H1 (cell line): Measurements from ENCODE around the gene NLRP1. TPM values are rescaled to one million over a fixed set of nuclear protein-coding genes. Genes with fewer than 3 reads are reported as not detected.

Source experiments
- CTCF ChIA-PET: fragments of 300-600 bp; sonication (Branson Sonifier 250); formaldehyde crosslinking; loops from one replicate; lab custom pipeline; 2021; ENCODE audit not compliant: partially characterized antibody; lab: Charles Lee
- POLR2A ChIA-PET: fragments of 300-600 bp; sonication (Branson Sonifier 250); formaldehyde crosslinking; loops from one replicate; lab custom pipeline; 2021; ENCODE audit warnings: inconsistent platforms; ENCODE audit not compliant: partially characterized antibody; lab: Charles Lee
- DNase-seq, 2 experiments: peaks; one replicate each; pipeline versions ENCODE4 v3.0.0 to v3.0.0-alpha.2; 2010 to 2022; ENCODE audit warnings: low spot score in 2 of 2, low read depth in 1 of 2, mixed read lengths in 1 of 2
- FAIRE-seq: peaks from 2 replicates; lab custom pipeline; 2011; peaks lifted over from hg19 to GRCh38; lab: Jason Lieb, UNC
- H2AFZ ChIP-seq: 2 replicates; pipeline ENCODE4 v1.8.1; 2012; ENCODE audit warnings: low read length, inconsistent platforms
- H2AK5ac ChIP-seq: 2 replicates; pipeline ENCODE4 v1.6.1; 2013; ENCODE audit warnings: low read depth, low read length
- H2BK120ac ChIP-seq: replicated peaks from 2 replicates; pipeline ENCODE3; 2013; ENCODE audit warnings: low read depth, low read length, inconsistent platforms
- H2BK12ac ChIP-seq: 2 replicates; pipeline ENCODE4 v1.6.1; 2013; ENCODE audit warnings: low read depth, low read length
- H2BK15ac ChIP-seq: 2 replicates; pipeline ENCODE4 v1.6.1; 2013; ENCODE audit warnings: low read length
- H2BK20ac ChIP-seq: 2 replicates; pipeline ENCODE4 v1.6.1; 2013; ENCODE audit warnings: low read length
- H2BK5ac ChIP-seq: 2 replicates; pipeline ENCODE4 v1.6.1; 2013; ENCODE audit warnings: low read depth, low read length
- H3K14ac ChIP-seq: 2 replicates; pipeline ENCODE4 v1.6.1; 2013; ENCODE audit warnings: inconsistent platforms; ENCODE audit not compliant: insufficient read length
- H3K18ac ChIP-seq: 2 replicates; pipeline ENCODE4 v1.6.1; 2013; ENCODE audit warnings: low read length; ENCODE audit errors: extremely low read depth
- H3K23ac ChIP-seq: 2 replicates; pipeline ENCODE4 v1.6.1; 2013; ENCODE audit warnings: inconsistent platforms; ENCODE audit not compliant: insufficient read length
- H3K23me2 ChIP-seq: 2 replicates; pipeline ENCODE4 v1.6.1; 2013; ENCODE audit warnings: low read depth, low read length
- H3K27ac ChIP-seq: 2 replicates; pipeline ENCODE4 v1.6.1; 2011; ENCODE audit warnings: low read depth, low read length, inconsistent platforms
- H3K27me3 ChIP-seq, 4 experiments: replicated peaks in 1 of 4; 1 replicate in 1 of 4; 2 replicates in 3 of 4; pipeline versions ENCODE4 v1.6.1 to v1.8.1; 2011 to 2013; ENCODE audit warnings: low read length in 3 of 4, mild to moderate bottlenecking in 3 of 4, inconsistent platforms in 2 of 4, mixed read lengths in 2 of 4, moderate library complexity in 1 of 4; ENCODE audit not compliant: control insufficient read depth in 3 of 4, insufficient read depth in 3 of 4; ENCODE audit errors: extremely low read depth in 1 of 4
- H3K36me3 ChIP-seq, 4 experiments: 2 replicates each; pipeline versions ENCODE4 v1.6.1 to v1.8.1; 2011 to 2013; ENCODE audit warnings: mild to moderate bottlenecking in 4 of 4, low read length in 3 of 4, moderate library complexity in 2 of 4, control low read depth in 1 of 4, inconsistent platforms in 1 of 4; ENCODE audit not compliant: insufficient read depth in 4 of 4, control insufficient read depth in 2 of 4
- H3K4ac ChIP-seq: replicated peaks from 2 replicates; pipeline ENCODE3; 2013; ENCODE audit warnings: low read length, low read depth, mixed read lengths, inconsistent platforms; ENCODE audit not compliant: insufficient read length
- H3K4me1 ChIP-seq, 4 experiments: replicated peaks in 1 of 4; 1 replicate in 1 of 4; 2 replicates in 3 of 4; pipeline versions ENCODE4 v1.6.1 to v1.8.1; 2011 to 2013; ENCODE audit warnings: low read length in 3 of 4, inconsistent platforms in 2 of 4, mixed read lengths in 1 of 4; ENCODE audit not compliant: insufficient read depth in 4 of 4, control insufficient read depth in 3 of 4
- H3K4me2 ChIP-seq, 2 experiments: 2 replicates each; pipeline versions ENCODE4 v1.6.1 to v1.8.1; 2011 to 2013; ENCODE audit warnings: low read depth in 2 of 2, low read length in 2 of 2, control low read depth in 1 of 2, inconsistent platforms in 1 of 2, mild to moderate bottlenecking in 1 of 2; ENCODE audit not compliant: insufficient read depth in 1 of 2
- H3K4me3 ChIP-seq, 4 experiments: fragments of 200-600, 300-600 bp in 1 of 4; sonication (generic), shearing (Covaris generic), sonication (Bioruptor Twin) in 1 of 4; 2 replicates each; pipeline versions ENCODE4 v1.5.1 to v1.8.1; 2011 to 2016; ENCODE audit warnings: low read length in 4 of 4, low read depth in 3 of 4, control low read depth in 2 of 4, inconsistent platforms in 2 of 4, mild to moderate bottlenecking in 2 of 4, mixed read lengths in 1 of 4, moderate library complexity in 1 of 4; ENCODE audit not compliant: insufficient read depth in 2 of 4; ENCODE audit errors: extremely low read depth in 1 of 4
- H3K56ac ChIP-seq: replicated peaks from 2 replicates; pipeline ENCODE3; 2013; ENCODE audit warnings: low read depth, mild to moderate bottlenecking, mixed read lengths, low read length, inconsistent platforms; ENCODE audit not compliant: insufficient read length
- H3K79me1 ChIP-seq: 2 replicates; pipeline ENCODE4 v1.6.1; 2013; ENCODE audit warnings: low read depth, low read length, control low read depth
- H3K79me2 ChIP-seq, 2 experiments: 2 replicates each; pipeline versions ENCODE4 v1.6.1 to v1.8.1; 2012 to 2013; ENCODE audit warnings: low read length in 2 of 2, mild to moderate bottlenecking in 2 of 2, inconsistent platforms in 1 of 2; ENCODE audit not compliant: insufficient read depth in 2 of 2, control insufficient read depth in 1 of 2
- H3K9ac ChIP-seq, 4 experiments: replicated peaks in 1 of 4; 1 replicate in 1 of 4; 2 replicates in 3 of 4; pipeline versions ENCODE4 v1.6.1 to v1.8.1; 2011 to 2013; ENCODE audit warnings: low read depth in 3 of 4, low read length in 3 of 4, control low read depth in 2 of 4, mild to moderate bottlenecking in 2 of 4, moderate library complexity in 2 of 4, inconsistent platforms in 1 of 4; ENCODE audit errors: extremely low read depth in 1 of 4
- H3K9me3 ChIP-seq, 2 experiments: 2 replicates each; pipeline versions ENCODE4 v1.6.1 to v1.8.1; 2012 to 2013; ENCODE audit warnings: mild to moderate bottlenecking in 2 of 2, moderate library complexity in 2 of 2, control low read depth in 1 of 2, inconsistent platforms in 1 of 2, low read depth in 1 of 2, low read length in 1 of 2, mixed read lengths in 1 of 2; ENCODE audit not compliant: insufficient read depth in 2 of 2
- H4K20me1 ChIP-seq, 2 experiments: replicated peaks in 1 of 2; 2 replicates each; pipeline versions ENCODE3 to v1.8.1; 2011 to 2013; ENCODE audit warnings: inconsistent platforms in 2 of 2, low read length in 2 of 2, mild to moderate bottlenecking in 1 of 2; ENCODE audit not compliant: insufficient read depth in 2 of 2, control insufficient read depth in 1 of 2
- H4K5ac ChIP-seq: 2 replicates; pipeline ENCODE4 v1.6.1; 2013; ENCODE audit warnings: low read length, low read depth, mixed read lengths, inconsistent platforms; ENCODE audit not compliant: insufficient read length
- H4K8ac ChIP-seq: 2 replicates; pipeline ENCODE4 v1.8.0; 2013; ENCODE audit warnings: mild to moderate bottlenecking, moderate library complexity, low read length, inconsistent platforms; ENCODE audit not compliant: insufficient read depth; ENCODE audit errors: extremely low read depth
- H4K91ac ChIP-seq: replicated peaks from 2 replicates; pipeline ENCODE3; 2013; ENCODE audit warnings: low read length, mixed read lengths, inconsistent platforms; ENCODE audit not compliant: insufficient read length
- GTF2F1 ChIP-seq: IDR thresholded peaks from 2 replicates; pipeline ENCODE4 v1.6.1; 2012; ENCODE audit warnings: low read depth, low read length, improper control_type of control experiment, borderline replicate concordance
- KDM4A ChIP-seq: IDR thresholded peaks from one replicate; pipeline ENCODE4 v1.7.1; 2012; ENCODE audit warnings: low read depth, mild to moderate bottlenecking, moderate library complexity, low read length, inconsistent platforms; ENCODE audit not compliant: severe bottlenecking
- POLR2AphosphoS5 ChIP-seq: IDR thresholded peaks from 2 replicates; pipeline ENCODE4 v1.6.1; 2011; ENCODE audit warnings: low read depth, low read length
- RAD21 ChIP-seq, 2 experiments: IDR thresholded peaks in 1 of 2; conservative IDR thresholded peaks in 1 of 2; 2 replicates each; pipeline ENCODE4 v1.6.1; 2011; ENCODE audit warnings: low read depth in 2 of 2, low read length in 2 of 2, improper control_type of control experiment in 1 of 2, inconsistent platforms in 1 of 2, mild to moderate bottlenecking in 1 of 2, moderate library complexity in 1 of 2
- SAP30 ChIP-seq: fragments of 300-600 bp; sonication (generic); IDR thresholded peaks from 2 replicates; pipeline ENCODE4 v1.7.1; 2012; ENCODE audit warnings: low read length, moderate library complexity, mild to moderate bottlenecking, inconsistent platforms; ENCODE audit not compliant: insufficient read depth, insufficient replicate concordance
- SIX5 ChIP-seq: IDR thresholded peaks from 2 replicates; pipeline ENCODE4 v1.6.1; 2011; ENCODE audit warnings: mild to moderate bottlenecking, low read depth, low read length
- TAF7 ChIP-seq: optimal IDR thresholded peaks from 2 replicates; pipeline ENCODE3; 2011; ENCODE audit warnings: low read depth, mild to moderate bottlenecking, inconsistent platforms, low read length, moderate library complexity, borderline replicate concordance
- TBP ChIP-seq: IDR thresholded peaks from 2 replicates; pipeline ENCODE4 v1.6.1; 2011; ENCODE audit warnings: low read depth, low read length, improper control_type of control experiment
- YY1 ChIP-seq: IDR thresholded peaks from 2 replicates; pipeline ENCODE4 v1.6.1; 2011; ENCODE audit warnings: low read depth, mild to moderate bottlenecking, low read length
- WGBS, 2 experiments: shearing (Covaris generic) in 1 of 2; methylation state at CpG; one replicate each; pipeline versions ENCODE4 v1.1.6 to v1.1.7; 2013 to 2015; ENCODE audit warnings: low lambda C conversion rate in 2 of 2, mixed read lengths in 2 of 2, inconsistent platforms in 1 of 2, low coverage in 1 of 2, missing lambda C conversion rate in 1 of 2; ENCODE audit not compliant: insufficient replicate concordance in 2 of 2, insufficient coverage in 1 of 2, insufficient read length in 1 of 2; ENCODE audit errors: extremely low coverage in 1 of 2, missing lambda C conversion rate in 1 of 2; 5-methylcytosine and 5-hydroxymethylcytosine counted together
- polyA plus RNA-seq, 7 experiments: library from polyadenylated mRNA; depleted of rRNA in 3 of 7; stranded (reverse) in 5 of 7; unstranded in 2 of 7; fragments of >200 nt in 5 of 7; fragments of 200-250 nt in 2 of 7; gene quantifications; 1 replicate in 5 of 7; 2 replicates in 1 of 7; 4 replicates in 1 of 7; pipeline versions ENCODE4 v1.2.1 to v1.2.3, GENCODE V29; 2011 to 2013; ENCODE audit warnings: missing spikeins in 2 of 7, mixed read lengths in 2 of 7
- total RNA-seq: library from RNA; stranded (reverse); fragmentation: NEBNext Ultra II Directional; extraction: Animal tissue kit (Norgen Biotek cat#: 25700); gene quantifications from 2 replicates; pipeline ENCODE4 v1.2.1, GENCODE V29; 2021

The NLRP1 gene
- total and polyA plus RNA-seq, 2 of the 8 experiments (the other 6 are each of a cell fraction or from before 2014, with no cell fraction given), result 8.6 to 10.4 TPM

DNA sequence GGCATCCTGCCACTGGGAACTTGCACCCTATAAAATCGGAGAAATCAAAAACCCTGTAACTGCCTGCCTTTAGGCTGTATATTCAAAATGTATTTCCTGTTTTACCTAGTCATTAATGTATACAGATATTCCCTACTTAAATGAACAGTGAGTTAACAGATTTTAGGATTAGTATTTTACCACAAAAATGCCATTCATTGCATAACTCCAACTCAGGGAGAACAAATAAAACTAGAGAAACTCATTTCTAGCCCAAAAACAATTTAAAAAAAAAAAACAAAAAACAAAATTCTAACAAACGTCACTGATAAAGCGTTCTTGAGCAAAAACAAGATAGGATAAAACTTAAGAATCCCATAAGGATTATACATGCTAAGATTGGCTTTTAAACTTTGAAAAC lies 111.8 kb downstream of the NLRP1 start:
- Histone ChIP-seq H4K8ac (no peak overlapping the region), H3K9ac (no peak overlapping the region), H3K23me2 (peaks cover 2% of the 10 kb centered on the region; the same call in 1 of the 2 replicates), H2BK120ac (no peak overlapping the region), H2AFZ (no peak overlapping the region), H3K27me3 (no peaks in the 10 kb centered on the region), H2AK5ac (no peak overlapping the region), H3K4me1 (no peaks in the 10 kb centered on the region), H3K79me1 (no peaks in the 10 kb centered on the region), H3K9me3 (no peaks in the 10 kb centered on the region), H3K18ac (no peak overlapping the region), H4K20me1 (peaks cover 0 to 3% of the 10 kb centered on the region in 2 experiments), H3K4ac (no peak overlapping the region), H3K56ac (no peak overlapping the region), H3K4me2 (no peak overlapping the region), H2BK12ac (no peak overlapping the region), H3K79me2 (peaks cover 8 to 17% of the 10 kb centered on the region in 2 experiments), H3K36me3 (peaks cover 6 to 40% (median 21%) of the 10 kb centered on the region in 4 experiments), H2BK20ac (no peak overlapping the region), H4K5ac (no peak overlapping the region), H3K4me3 (no peak overlapping the region), H3K14ac (no peak overlapping the region), H2BK5ac (no peak overlapping the region), H3K27ac (no peak overlapping the region), H4K91ac (no peak overlapping the region), H3K23ac (no peak overlapping the region), H2BK15ac (no peak overlapping the region)
- WGBS, 2 experiments, result 90% methylated on average over 3 of the region's 3 CpGs; no CpG with 5 or more reads in 1 of the 2 experiments
- DNase-seq (no peak), FAIRE-seq (no peak)
- POLR2A ChIA-PET, result interaction anchor here (4.1 kb wide), 1 partner anchor 13 kb away, joined by 27 read pairs; the partner anchor contains the start of genes DERL2 and MIS12
- CTCF ChIA-PET, result no interaction called here
- no peak for TF ChIP-seq POLR2AphosphoS5
- no peak for TF ChIP-seq SAP30
- no peak for TF ChIP-seq TAF7
- TF ChIP-seq TBP, result no peak
- no peak for TF ChIP-seq KDM4A
- no peak for TF ChIP-seq RAD21 (IDR thresholded peaks at IDR 0.05 in 1 of 2, conservative IDR thresholded peaks at IDR 0.05 in 1 of 2; ENCODE audit: low read depth in 2 of 2, low read length in 2 of 2)
- no peak for TF ChIP-seq GTF2F1
- TF ChIP-seq YY1, result no peak
- no peak for TF ChIP-seq SIX5
